Epithelial cell of proximal tubule (primary cell): ENCODE measurements around the gene KRTAP5-2. TPM values are rescaled to one million over a fixed set of nuclear protein-coding genes. Genes with fewer than 3 reads are reported as not detected.
A peak's percentile ranks its signal among the peaks of the same experiment; 100 is the strongest.

Source experiments
- DNase-seq: peaks from one replicate; pipeline ENCODE4 v3.0.0-alpha.2; 2011; ENCODE audit warnings: low read depth
- H3K4me3 ChIP-seq: 2 replicates; pipeline ENCODE4 v1.5.1; 2011; ENCODE audit warnings: low read depth, mild to moderate bottlenecking, low read length
- total RNA-seq: library from RNA; depleted of rRNA; stranded (reverse); fragments of >200 nt; gene quantifications from 2 replicates; pipeline ENCODE4 v1.2.3, GENCODE V29; 2015
- TF ChIP-seq, protein P1 (sequence below): conservative IDR thresholded peaks from 2 replicates; pipeline ENCODE4 v1.5.1; 2012; ENCODE audit warnings: low read depth, mild to moderate bottlenecking, low read length

KRTAP5-2 gene
- total RNA-seq, 1 donor from 2014 or later: not detected

- TF ChIP-seq, protein P1, sequence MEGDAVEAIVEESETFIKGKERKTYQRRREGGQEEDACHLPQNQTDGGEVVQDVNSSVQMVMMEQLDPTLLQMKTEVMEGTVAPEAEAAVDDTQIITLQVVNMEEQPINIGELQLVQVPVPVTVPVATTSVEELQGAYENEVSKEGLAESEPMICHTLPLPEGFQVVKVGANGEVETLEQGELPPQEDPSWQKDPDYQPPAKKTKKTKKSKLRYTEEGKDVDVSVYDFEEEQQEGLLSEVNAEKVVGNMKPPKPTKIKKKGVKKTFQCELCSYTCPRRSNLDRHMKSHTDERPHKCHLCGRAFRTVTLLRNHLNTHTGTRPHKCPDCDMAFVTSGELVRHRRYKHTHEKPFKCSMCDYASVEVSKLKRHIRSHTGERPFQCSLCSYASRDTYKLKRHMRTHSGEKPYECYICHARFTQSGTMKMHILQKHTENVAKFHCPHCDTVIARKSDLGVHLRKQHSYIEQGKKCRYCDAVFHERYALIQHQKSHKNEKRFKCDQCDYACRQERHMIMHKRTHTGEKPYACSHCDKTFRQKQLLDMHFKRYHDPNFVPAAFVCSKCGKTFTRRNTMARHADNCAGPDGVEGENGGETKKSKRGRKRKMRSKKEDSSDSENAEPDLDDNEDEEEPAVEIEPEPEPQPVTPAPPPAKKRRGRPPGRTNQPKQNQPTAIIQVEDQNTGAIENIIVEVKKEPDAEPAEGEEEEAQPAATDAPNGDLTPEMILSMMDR: no peak
- H3K4me3 ChIP-seq: no peak overlapping the region
- DNase-seq: no peak
Measured at GRCh38 chr11:1554981-1555712, 42.9 kb downstream of the KRTAP5-2 start.

GRCh38 chr11:1553808-1554594 is 44.1 kb downstream of the KRTAP5-2 start:
- DNase-seq: no peak
- no peak overlapping the region for H3K4me3 ChIP-seq
- TF ChIP-seq, protein P1: no peak

DNA sequence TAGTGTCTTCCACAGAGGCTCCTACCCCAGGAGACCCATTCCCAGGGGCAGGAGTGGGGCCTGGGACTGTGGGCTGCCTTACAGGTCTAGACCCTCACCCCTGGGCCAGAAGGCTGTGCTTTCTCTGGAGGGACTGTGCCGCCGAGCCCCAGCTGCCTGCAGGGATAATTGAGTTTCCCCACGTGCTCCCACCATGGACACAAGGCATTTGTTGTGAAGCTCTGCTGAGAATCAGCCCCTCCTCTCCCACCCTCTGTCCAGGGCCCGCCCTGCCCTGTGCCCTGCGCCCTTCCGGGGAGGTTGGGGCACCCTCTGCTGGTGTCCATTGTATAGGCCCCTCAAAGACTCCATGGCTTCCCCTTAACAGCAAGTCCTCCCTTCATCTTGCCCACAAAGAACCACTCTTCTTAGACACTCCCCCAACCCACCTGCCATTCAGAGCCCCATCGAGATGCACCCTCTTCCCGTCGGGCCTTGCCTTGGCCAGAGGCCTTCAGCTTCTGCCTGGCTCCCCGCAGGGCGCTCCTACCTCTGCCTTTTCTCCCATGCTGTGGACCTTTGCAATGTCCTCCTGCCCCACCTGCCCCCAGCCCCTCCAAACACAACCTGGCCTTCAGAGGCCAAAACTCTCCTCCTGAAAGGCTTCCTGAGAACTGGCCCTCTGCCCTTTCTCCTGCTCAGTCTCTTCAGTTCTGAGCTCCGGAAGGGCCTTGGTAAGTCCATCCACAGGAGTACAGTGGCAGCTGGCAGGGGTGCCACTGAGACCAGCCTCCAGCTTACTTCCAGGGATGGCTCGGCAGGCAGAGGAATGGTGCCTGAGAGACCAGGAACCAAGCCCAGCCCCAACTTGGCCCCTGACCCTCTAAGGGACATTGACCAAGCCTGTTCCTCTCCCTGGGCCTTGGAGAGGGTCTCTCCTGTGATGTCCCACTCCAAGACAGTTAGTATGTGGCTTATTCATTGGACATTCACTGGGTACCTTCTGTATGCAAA is 48.5 kb downstream of the KRTAP5-2 start:
- DNase-seq: no peak
- TF ChIP-seq, protein P1: no peak
- H3K4me3 ChIP-seq: no peak overlapping the region

GRCh38 chr11:1548221-1549070 is 49.6 kb downstream of the KRTAP5-2 start:
- DNase-seq: no peak
- H3K4me3 ChIP-seq: peak overlapping the region; percentile 31
- TF ChIP-seq, protein P1: no peak

- TF ChIP-seq, protein P1: no peak
- no peak overlapping the region for H3K4me3 ChIP-seq
- DNase-seq: no peak
Measured at GRCh38 chr11:1547467-1548098, 50.5 kb downstream of the KRTAP5-2 start.

Other genes starting within 250 kb of the KRTAP5-2 start
- gene BRSK2, start 208.4 kb downstream of the KRTAP5-2 start, total RNA-seq: 0.06 and 0.22 TPM in 2 replicates
- 22.6 and 26.9 TPM in 2 replicates for gene MOB2, start 111.5 kb downstream of the KRTAP5-2 start, total RNA-seq
- gene DUSP8, start 26.0 kb downstream of the KRTAP5-2 start, total RNA-seq: 9.7 and 13.1 TPM in 2 replicates
- not detected in 2 replicates for gene KRTAP5-1, start 13.0 kb downstream of the KRTAP5-2 start, total RNA-seq
- gene KRTAP5-3, start 10.2 kb upstream of the KRTAP5-2 start, total RNA-seq: not detected in 2 replicates
- gene KRTAP5-4, start 23.8 kb upstream of the KRTAP5-2 start, total RNA-seq: not detected in 2 replicates
- not detected in 2 replicates for gene KRTAP5-5, start 31.5 kb upstream of the KRTAP5-2 start, total RNA-seq
- gene KRTAP5-6, start 98.9 kb upstream of the KRTAP5-2 start, total RNA-seq: not detected in 2 replicates
- not detected in 2 replicates for gene IFITM10, start 152.3 kb upstream of the KRTAP5-2 start, total RNA-seq
- gene CTSD, start 165.6 kb upstream of the KRTAP5-2 start, total RNA-seq: 192 and 211 TPM in 2 replicates
- 0.81 TPM in 1 of 2 replicates, not detected in the other for gene SYT8, start 236.7 kb upstream of the KRTAP5-2 start, total RNA-seq
- gene TNNI2, start 240.7 kb upstream of the KRTAP5-2 start, total RNA-seq: not detected in 2 replicates